ENCODE data around the gene MYO18A. TPM values are rescaled to one million over a fixed set of nuclear protein-coding genes. Genes with fewer than 3 reads are reported as not detected.

The MYO18A gene
- total RNA-seq, 1 experiment from 2014 or later = 89.9 TPM

- H3K4me1 Mint-ChIP-seq (ENCODE audit: low read depth, unreplicated experiment) = peaks cover 28% of the 10 kb centered on the region
- no peak overlapping the region for H3K4me3 Mint-ChIP-seq (ENCODE audit: low read depth, unreplicated experiment)
- no peak for TF ChIP-seq CTCF (IDR thresholded peaks at IDR 0.05; ENCODE audit: unreplicated experiment)
- H3K27ac Mint-ChIP-seq (ENCODE audit: unreplicated experiment) = no peak overlapping the region
- no TSS peak for BruUV-seq (replicated peaks)
- peaks cover 3% of the 10 kb centered on the region for H3K36me3 Mint-ChIP-seq (ENCODE audit: insufficient read depth, unreplicated experiment)
- DNase-seq = no peak
- CTCF ChIA-PET = no interaction called here
- no peaks in the 10 kb centered on the region for H3K9me3 Mint-ChIP-seq (ENCODE audit: low read depth, unreplicated experiment)
- H3K27me3 Mint-ChIP-seq (ENCODE audit: unreplicated experiment) = peaks cover 11% of the 10 kb centered on the region
- intact Hi-C loops (cut with micrococcal nuclease; ENCODE audit: unreplicated experiment) = no loop called here
Measured at GRCh38 chr17:29041571-29041970, 138.6 kb downstream of the MYO18A start.

DNA sequence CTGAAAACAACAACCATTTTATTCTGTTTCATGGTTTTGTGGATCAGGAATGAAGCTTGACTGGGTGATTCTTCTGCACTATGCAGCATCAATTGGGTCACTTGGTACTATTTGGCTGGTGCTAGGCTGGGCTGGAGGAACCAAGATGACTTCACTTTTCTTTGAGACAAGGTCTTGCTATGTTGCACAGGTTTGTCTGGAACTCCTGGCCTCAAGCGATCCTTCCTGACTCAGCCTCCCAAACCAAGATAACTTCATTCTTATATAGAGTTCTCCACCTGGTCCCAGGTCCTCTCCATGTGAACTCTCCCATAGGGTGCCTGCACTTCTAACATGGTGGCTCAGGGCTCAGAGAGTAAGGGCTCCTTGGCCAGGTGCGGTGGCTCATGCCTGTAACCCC is 139.1 kb downstream of the MYO18A start:
- no peak overlapping the region for H3K4me3 Mint-ChIP-seq (ENCODE audit: low read depth, unreplicated experiment)
- H3K27me3 Mint-ChIP-seq (ENCODE audit: unreplicated experiment) = peaks cover 6% of the 10 kb centered on the region
- peaks cover 3% of the 10 kb centered on the region for H3K36me3 Mint-ChIP-seq (ENCODE audit: insufficient read depth, unreplicated experiment)
- peaks cover 24% of the 10 kb centered on the region for H3K4me1 Mint-ChIP-seq (ENCODE audit: low read depth, unreplicated experiment)
- no TSS peak for BruUV-seq (replicated peaks)
- no peaks in the 10 kb centered on the region for H3K9me3 Mint-ChIP-seq (ENCODE audit: low read depth, unreplicated experiment)
- no peak for TF ChIP-seq CTCF (IDR thresholded peaks at IDR 0.05; ENCODE audit: unreplicated experiment)
- intact Hi-C loops (cut with micrococcal nuclease; ENCODE audit: unreplicated experiment) = no loop called here
- no peak for DNase-seq
- H3K27ac Mint-ChIP-seq (ENCODE audit: unreplicated experiment) = no peak overlapping the region
- CTCF ChIA-PET = interaction anchor here (0.6 kb wide), 3 partner anchors 9 to 183 kb away, joined by 3 to 4 read pairs (median 4); no protein-coding TSS in a partner anchor

GRCh38 chr17:29039764-29040598 is 140.2 kb downstream of the MYO18A start:
- intact Hi-C loops (cut with micrococcal nuclease; ENCODE audit: unreplicated experiment) = no loop called here
- CTCF ChIA-PET = interaction anchor here (0.6 to 0.7 kb wide), 4 partner anchors 8 to 184 kb away, joined by 3 to 4 read pairs (median 4); no protein-coding TSS in a partner anchor
- Mint-ChIP-seq H3K4me3 (ENCODE audit: low read depth, unreplicated experiment) (no peak overlapping the region), H3K9me3 (ENCODE audit: low read depth, unreplicated experiment) (peaks cover 3% of the 10 kb centered on the region), H3K27ac (ENCODE audit: unreplicated experiment) (no peak overlapping the region), H3K36me3 (ENCODE audit: insufficient read depth, unreplicated experiment) (peaks cover 3% of the 10 kb centered on the region), H3K27me3 (ENCODE audit: unreplicated experiment) (no peaks in the 10 kb centered on the region), H3K4me1 (ENCODE audit: low read depth, unreplicated experiment) (peaks cover 16% of the 10 kb centered on the region)
- no peak for DNase-seq
- BruUV-seq (replicated peaks) = no TSS peak
- no peak for TF ChIP-seq CTCF (IDR thresholded peaks at IDR 0.05; ENCODE audit: unreplicated experiment)

GRCh38 chr17:29038085-29038795 is 142.0 kb downstream of the MYO18A start:
- no peak for DNase-seq
- Mint-ChIP-seq H3K27ac (ENCODE audit: unreplicated experiment) (no peak overlapping the region), H3K9me3 (ENCODE audit: low read depth, unreplicated experiment) (peaks cover 8% of the 10 kb centered on the region), H3K4me1 (ENCODE audit: low read depth, unreplicated experiment) (peaks cover 11% of the 10 kb centered on the region), H3K27me3 (ENCODE audit: unreplicated experiment) (no peaks in the 10 kb centered on the region), H3K36me3 (ENCODE audit: insufficient read depth, unreplicated experiment) (peaks cover 3% of the 10 kb centered on the region), H3K4me3 (ENCODE audit: low read depth, unreplicated experiment) (no peak overlapping the region)
- CTCF ChIA-PET = interaction anchor here (0.6 to 1.3 kb wide), 3 partner anchors 10 to 86 kb away, joined by 3 to 4 read pairs (median 4); no protein-coding TSS in a partner anchor
- TF ChIP-seq CTCF (IDR thresholded peaks at IDR 0.05; ENCODE audit: unreplicated experiment) = no peak
- intact Hi-C loops (cut with micrococcal nuclease; ENCODE audit: unreplicated experiment) = no loop called here
- no TSS peak for BruUV-seq (replicated peaks)

All from Calu3 (cell line).